ENCODE measurements around the gene CXCL14.

The CXCL14 gene

DNA sequence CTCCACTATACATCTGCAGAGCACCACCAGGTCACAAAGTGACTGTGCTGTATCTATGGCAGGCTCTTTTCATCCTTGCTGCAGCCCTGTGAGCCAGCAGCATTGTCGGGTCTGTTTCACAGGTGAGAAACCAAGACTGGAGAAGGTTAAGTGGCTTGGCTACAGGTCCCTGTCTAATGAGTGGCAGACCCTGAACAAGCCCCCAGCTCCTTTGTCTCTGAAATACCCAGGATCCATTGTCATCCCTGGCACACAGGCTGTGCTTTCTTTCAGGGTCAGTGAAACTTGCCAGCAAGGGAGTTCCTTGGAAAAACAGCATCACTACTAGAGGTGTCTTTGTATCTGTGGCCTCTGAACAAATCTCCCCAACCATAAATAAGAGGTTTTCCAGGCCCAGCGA is 27.6 kb upstream of the CXCL14 start:
- H3K4me1 ChIP-seq (ENCODE audit: control insufficient read depth, insufficient read depth, low read length): no peaks in the 10 kb centered on the region
- H3K36me3 ChIP-seq (ENCODE audit: control insufficient read depth, insufficient read depth, low read length, severe bottlenecking): no peaks in the 10 kb centered on the region
- no peaks in the 10 kb centered on the region for H3K9me3 ChIP-seq (ENCODE audit: control insufficient read depth, low read length)
- H3K9ac ChIP-seq (ENCODE audit: low read length): no peak overlapping the region
- peaks cover 42% of the 10 kb centered on the region for H3K27me3 ChIP-seq (replicated peaks; ENCODE audit: control insufficient read depth, insufficient read depth, low read length)
- DNase-seq (ENCODE audit: low read depth): no peak
- H3K4me3 ChIP-seq (ENCODE audit: low read length): no peak overlapping the region

DNA sequence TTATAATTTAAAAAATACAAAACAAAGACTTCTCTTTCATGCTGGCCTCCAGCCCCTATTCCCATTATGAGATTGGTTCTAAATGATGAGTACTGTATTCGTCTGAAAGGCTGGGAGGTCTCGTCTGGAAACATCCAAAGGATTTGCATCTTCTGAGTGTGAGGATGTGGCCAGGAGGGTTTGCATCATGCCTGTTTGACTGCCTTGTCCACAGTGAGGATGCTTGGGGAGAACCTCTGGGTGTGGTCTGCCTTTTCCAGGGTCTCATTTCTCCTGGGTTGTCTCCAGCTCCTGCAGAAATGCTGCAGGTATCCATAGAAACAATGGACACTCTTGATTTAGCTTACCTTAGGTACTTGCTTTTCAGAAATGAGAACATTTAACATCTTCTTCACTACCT is 26.4 kb upstream of the CXCL14 start:
- H3K9me3 ChIP-seq (ENCODE audit: control insufficient read depth, low read length): no peaks in the 10 kb centered on the region
- DNase-seq (ENCODE audit: low read depth): no peak

GRCh38 chr5:135604056-135604455 is 25.3 kb upstream of the CXCL14 start:
- no peak overlapping the region for H3K9ac ChIP-seq (ENCODE audit: low read length)
- DNase-seq (ENCODE audit: low read depth): no peak
- peaks cover 42% of the 10 kb centered on the region for H3K27me3 ChIP-seq (replicated peaks; ENCODE audit: control insufficient read depth, insufficient read depth, low read length)
- no peaks in the 10 kb centered on the region for H3K4me1 ChIP-seq (ENCODE audit: control insufficient read depth, insufficient read depth, low read length)
- H3K4me3 ChIP-seq (ENCODE audit: low read length): no peak overlapping the region
- H3K9me3 ChIP-seq (ENCODE audit: control insufficient read depth, low read length): no peaks in the 10 kb centered on the region
- H3K36me3 ChIP-seq (ENCODE audit: control insufficient read depth, insufficient read depth, low read length, severe bottlenecking): no peaks in the 10 kb centered on the region

More for the DNA sequence above, 26.4 kb upstream of the CXCL14 start:
- H3K4me1 ChIP-seq (ENCODE audit: control insufficient read depth, insufficient read depth, low read length): no peaks in the 10 kb centered on the region
- no peak overlapping the region for H3K4me3 ChIP-seq (ENCODE audit: low read length)
- H3K36me3 ChIP-seq (ENCODE audit: control insufficient read depth, insufficient read depth, low read length, severe bottlenecking): no peaks in the 10 kb centered on the region
- H3K27me3 ChIP-seq (replicated peaks; ENCODE audit: control insufficient read depth, insufficient read depth, low read length): peaks cover 48% of the 10 kb centered on the region
- no peak overlapping the region for H3K9ac ChIP-seq (ENCODE audit: low read length)

- Histone ChIP-seq H3K4me1 (ENCODE audit: control insufficient read depth, insufficient read depth, low read length) (no peaks in the 10 kb centered on the region), H3K9ac (ENCODE audit: low read length) (no peak overlapping the region), H3K4me3 (ENCODE audit: low read length) (no peak overlapping the region), H3K9me3 (ENCODE audit: control insufficient read depth, low read length) (no peaks in the 10 kb centered on the region), H3K27me3 (replicated peaks; ENCODE audit: control insufficient read depth, insufficient read depth, low read length) (peaks cover 38% of the 10 kb centered on the region), H3K36me3 (ENCODE audit: control insufficient read depth, insufficient read depth, low read length, severe bottlenecking) (no peaks in the 10 kb centered on the region)
- no peak for DNase-seq (ENCODE audit: low read depth)
Observed at GRCh38 chr5:135602882-135603721, 24.3 kb upstream of the CXCL14 start.

DNA sequence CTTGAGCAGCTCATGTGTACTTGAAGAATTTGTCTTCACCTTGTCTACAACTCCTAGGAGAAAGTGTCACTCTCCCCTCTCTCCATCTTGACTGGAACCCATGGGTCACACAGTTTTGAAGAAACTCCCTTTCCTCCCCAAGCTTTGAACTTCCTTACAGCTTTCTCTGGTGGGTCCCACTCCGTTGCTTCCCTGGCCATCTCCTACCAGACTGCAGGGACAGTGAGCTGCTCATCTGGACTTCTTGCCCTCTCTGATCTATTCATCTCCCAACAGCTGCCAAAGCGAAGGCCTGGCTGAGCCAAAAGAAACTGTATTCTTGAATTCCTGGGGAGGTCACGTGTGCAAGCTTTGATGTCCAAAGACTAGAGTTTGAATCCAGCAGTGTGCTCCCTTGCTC is 22.7 kb upstream of the CXCL14 start:
- H3K9ac ChIP-seq (ENCODE audit: low read length): no peak overlapping the region
- H3K4me1 ChIP-seq (ENCODE audit: control insufficient read depth, insufficient read depth, low read length): no peaks in the 10 kb centered on the region
- DNase-seq (ENCODE audit: low read depth): no peak
- no peaks in the 10 kb centered on the region for H3K9me3 ChIP-seq (ENCODE audit: control insufficient read depth, low read length)
- no peak overlapping the region for H3K4me3 ChIP-seq (ENCODE audit: low read length)
- H3K36me3 ChIP-seq (ENCODE audit: control insufficient read depth, insufficient read depth, low read length, severe bottlenecking): no peaks in the 10 kb centered on the region
- peaks cover 36% of the 10 kb centered on the region for H3K27me3 ChIP-seq (replicated peaks; ENCODE audit: control insufficient read depth, insufficient read depth, low read length)

DNA sequence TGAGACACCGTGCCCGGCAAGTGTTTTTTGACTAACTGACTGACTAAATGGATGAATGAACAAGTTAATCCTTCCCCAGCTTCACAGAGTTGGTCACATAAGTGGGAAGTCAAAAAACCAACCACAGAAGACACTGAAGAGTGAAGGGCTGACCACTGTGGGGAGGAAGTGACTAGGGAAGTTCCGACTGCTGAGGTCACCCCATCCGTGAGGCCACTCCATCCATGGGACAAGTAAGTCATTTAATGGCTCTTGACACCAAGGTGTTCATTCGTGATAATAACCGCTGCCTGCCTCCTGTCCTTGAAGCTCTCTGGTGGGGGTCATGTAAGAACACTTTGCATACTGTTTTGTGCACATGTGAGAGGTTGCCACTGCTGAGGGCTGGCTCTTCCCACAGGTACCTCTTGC is 22.2 kb upstream of the CXCL14 start:
- Histone ChIP-seq H3K9me3 (ENCODE audit: control insufficient read depth, low read length) (no peaks in the 10 kb centered on the region), H3K36me3 (ENCODE audit: control insufficient read depth, insufficient read depth, low read length, severe bottlenecking) (no peaks in the 10 kb centered on the region), H3K4me1 (ENCODE audit: control insufficient read depth, insufficient read depth, low read length) (no peaks in the 10 kb centered on the region), H3K27me3 (replicated peaks; ENCODE audit: control insufficient read depth, insufficient read depth, low read length) (peaks cover 35% of the 10 kb centered on the region), H3K9ac (ENCODE audit: low read length) (no peak overlapping the region), H3K4me3 (ENCODE audit: low read length) (no peak overlapping the region)
- DNase-seq (ENCODE audit: low read depth): no peak

GRCh38 chr5:135600152-135600570 is 21.4 kb upstream of the CXCL14 start:
- H3K36me3 ChIP-seq (ENCODE audit: control insufficient read depth, insufficient read depth, low read length, severe bottlenecking): no peaks in the 10 kb centered on the region
- H3K4me1 ChIP-seq (ENCODE audit: control insufficient read depth, insufficient read depth, low read length): no peaks in the 10 kb centered on the region
- H3K4me3 ChIP-seq (ENCODE audit: low read length): no peak overlapping the region
- H3K9ac ChIP-seq (ENCODE audit: low read length): no peak overlapping the region
- no peaks in the 10 kb centered on the region for H3K9me3 ChIP-seq (ENCODE audit: control insufficient read depth, low read length)
- H3K27me3 ChIP-seq (replicated peaks; ENCODE audit: control insufficient read depth, insufficient read depth, low read length): peaks cover 35% of the 10 kb centered on the region
- DNase-seq (ENCODE audit: low read depth): no peak

DNA sequence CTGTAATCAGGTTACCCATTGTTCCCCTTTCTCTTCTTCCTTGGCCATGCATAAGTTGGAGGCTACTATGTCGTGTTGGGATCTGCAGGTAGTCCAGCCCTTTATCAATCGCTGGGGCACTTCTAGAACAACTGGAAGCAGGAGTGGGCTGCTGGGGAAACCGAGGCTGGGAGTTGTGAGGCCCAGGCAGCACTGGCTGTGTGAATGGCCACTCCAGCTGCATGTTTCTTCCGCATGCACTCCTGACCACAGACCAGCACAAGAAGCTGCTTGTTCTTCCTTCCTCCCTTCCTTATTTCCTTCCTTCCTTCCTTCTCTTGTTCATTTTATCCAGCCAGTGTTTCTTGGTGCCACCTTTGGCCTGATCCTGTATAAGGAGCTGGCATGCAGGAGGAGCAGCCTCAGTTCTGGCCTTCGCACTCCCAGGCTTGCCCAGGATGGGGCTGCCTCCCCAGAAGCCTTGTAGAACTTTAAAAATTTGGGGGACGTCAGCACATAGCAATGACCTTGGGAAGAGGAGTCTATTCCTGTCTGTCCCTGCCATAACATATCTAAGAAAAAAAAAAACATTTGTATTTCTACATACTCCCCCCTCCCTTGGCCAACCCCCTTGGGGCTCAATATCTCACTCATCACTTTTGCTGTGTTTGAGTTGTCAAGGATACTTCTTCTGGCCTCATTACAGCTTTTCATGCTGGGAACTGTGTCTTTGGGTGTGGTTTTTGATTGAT is 20.8 kb upstream of the CXCL14 start:
- Histone ChIP-seq H3K4me1 (ENCODE audit: control insufficient read depth, insufficient read depth, low read length) (no peaks in the 10 kb centered on the region), H3K9me3 (ENCODE audit: control insufficient read depth, low read length) (no peaks in the 10 kb centered on the region), H3K4me3 (ENCODE audit: low read length) (no peak overlapping the region), H3K36me3 (ENCODE audit: control insufficient read depth, insufficient read depth, low read length, severe bottlenecking) (no peaks in the 10 kb centered on the region), H3K27me3 (replicated peaks; ENCODE audit: control insufficient read depth, insufficient read depth, low read length) (peaks cover 35% of the 10 kb centered on the region), H3K9ac (ENCODE audit: low read length) (no peak overlapping the region)
- DNase-seq (ENCODE audit: low read depth): no peak

GRCh38 chr5:135598691-135599395 is 20.1 kb upstream of the CXCL14 start:
- Histone ChIP-seq H3K9me3 (ENCODE audit: control insufficient read depth, low read length) (no peaks in the 10 kb centered on the region), H3K4me1 (ENCODE audit: control insufficient read depth, insufficient read depth, low read length) (no peaks in the 10 kb centered on the region), H3K27me3 (replicated peaks; ENCODE audit: control insufficient read depth, insufficient read depth, low read length) (peaks cover 37% of the 10 kb centered on the region), H3K36me3 (ENCODE audit: control insufficient read depth, insufficient read depth, low read length, severe bottlenecking) (no peaks in the 10 kb centered on the region), H3K9ac (ENCODE audit: low read length) (no peak overlapping the region), H3K4me3 (ENCODE audit: low read length) (no peak overlapping the region)
- DNase-seq (ENCODE audit: low read depth): no peak

DNA sequence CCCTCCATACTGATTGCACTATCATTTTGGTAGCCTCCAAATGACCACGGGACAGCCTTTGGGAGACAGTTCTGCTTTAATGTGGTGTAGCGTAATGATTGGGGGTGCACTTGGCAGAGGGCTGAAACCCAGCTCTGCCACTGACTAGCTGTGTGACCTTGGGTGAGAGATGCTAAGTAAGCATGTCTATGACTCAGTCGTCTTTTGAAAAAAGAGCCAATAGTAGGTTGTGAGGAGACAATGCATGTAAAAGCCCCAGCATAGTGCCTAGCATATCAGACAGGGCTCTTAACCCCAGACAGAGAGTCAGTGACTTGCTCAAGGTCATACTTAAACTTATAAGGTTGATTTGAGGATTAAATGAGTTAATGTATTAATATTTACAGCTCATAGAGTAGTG is 18.0 kb upstream of the CXCL14 start:
- DNase-seq (ENCODE audit: low read depth): no peak
- no peak overlapping the region for H3K9ac ChIP-seq (ENCODE audit: low read length)
- no peaks in the 10 kb centered on the region for H3K4me1 ChIP-seq (ENCODE audit: control insufficient read depth, insufficient read depth, low read length)
- H3K27me3 ChIP-seq (replicated peaks; ENCODE audit: control insufficient read depth, insufficient read depth, low read length): peaks cover 50% of the 10 kb centered on the region
- H3K36me3 ChIP-seq (ENCODE audit: control insufficient read depth, insufficient read depth, low read length, severe bottlenecking): no peaks in the 10 kb centered on the region
- no peaks in the 10 kb centered on the region for H3K9me3 ChIP-seq (ENCODE audit: control insufficient read depth, low read length)
- H3K4me3 ChIP-seq (ENCODE audit: low read length): no peak overlapping the region

DNA sequence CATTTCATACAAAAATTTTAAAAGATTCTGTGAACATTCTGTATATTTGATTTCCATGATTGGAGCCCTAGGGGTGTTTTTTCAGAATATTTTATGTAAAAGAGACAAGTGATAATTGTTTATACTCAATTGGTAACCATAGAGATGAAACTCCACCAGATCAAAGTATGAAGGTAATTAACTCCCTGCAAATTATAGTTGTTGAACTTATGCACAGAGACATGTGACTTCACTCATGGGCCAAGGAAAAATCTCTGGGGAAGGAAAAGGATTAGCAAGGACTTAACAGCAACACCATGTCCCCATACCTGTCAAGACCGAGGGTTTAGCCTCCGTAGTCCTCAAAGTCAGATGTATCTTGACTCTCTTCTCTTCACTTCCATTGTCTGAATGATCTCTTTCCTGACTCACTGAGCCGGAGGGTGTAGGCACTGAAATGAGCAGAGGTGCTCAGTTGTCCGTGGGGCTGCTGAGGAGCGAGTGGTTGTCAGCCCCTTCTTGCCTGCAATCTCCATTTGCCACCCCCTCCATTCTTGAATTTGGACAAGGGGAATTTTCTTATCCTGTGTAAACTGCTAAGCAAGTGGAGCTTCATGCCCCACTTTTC is 17.5 kb upstream of the CXCL14 start:
- no peak overlapping the region for H3K4me3 ChIP-seq (ENCODE audit: low read length)
- H3K9me3 ChIP-seq (ENCODE audit: control insufficient read depth, low read length): no peaks in the 10 kb centered on the region
- no peak overlapping the region for H3K9ac ChIP-seq (ENCODE audit: low read length)
- no peaks in the 10 kb centered on the region for H3K36me3 ChIP-seq (ENCODE audit: control insufficient read depth, insufficient read depth, low read length, severe bottlenecking)
- no peaks in the 10 kb centered on the region for H3K4me1 ChIP-seq (ENCODE audit: control insufficient read depth, insufficient read depth, low read length)
- peaks cover 50% of the 10 kb centered on the region for H3K27me3 ChIP-seq (replicated peaks; ENCODE audit: control insufficient read depth, insufficient read depth, low read length)
- no peak for DNase-seq (ENCODE audit: low read depth)
